ENCODE results near the gene SRSF4. TPM values are rescaled to one million over a fixed set of nuclear protein-coding genes. Genes with fewer than 3 reads are reported as not detected.
A peak's percentile ranks its signal among the peaks of the same experiment; 100 is the strongest.

The SRSF4 gene
- total and polyA plus RNA-seq, 3 donors from 2014 or later, result 63.2 to 81.7 (median 77.1) TPM

GRCh38 chr1:29221296-29221695 lies 39.6 kb upstream of the SRSF4 start:
- intact Hi-C loops (cut with DNase I; ENCODE audit: low total_unique reads), result no loop called here
- 95 to 98% methylated on average over 3 of the region's 3 CpGs for WGBS, 2 donors
- H3K27me3 ChIP-seq, result no peaks in the 10 kb centered on the region
- H3K27ac ChIP-seq, result no peak overlapping the region
- H3K9me3 ChIP-seq, result no peaks in the 10 kb centered on the region
- no peaks in the 10 kb centered on the region for H3K4me1 ChIP-seq
- no peak overlapping the region for H3K4me3 ChIP-seq
- no peak for DNase-seq
- no peaks in the 10 kb centered on the region for H3K36me3 ChIP-seq (ENCODE audit: low read depth, missing control alignments)
- TF ChIP-seq CTCF (IDR thresholded peaks at IDR 0.05), result no peak
- no peak for TF ChIP-seq POLR2A (IDR thresholded peaks at IDR 0.05)

GRCh38 chr1:29218223-29218622 lies 36.5 kb upstream of the SRSF4 start:
- WGBS, 2 donors, result 72 to 98% methylated on average over 2 of the region's 2 CpGs

GRCh38 chr1:29217633-29218032 lies 35.9 kb upstream of the SRSF4 start:
- intact Hi-C loops (cut with DNase I; ENCODE audit: low total_unique reads), result no loop called here
- Histone ChIP-seq H3K27me3 (no peaks in the 10 kb centered on the region), H3K9me3 (no peaks in the 10 kb centered on the region), H3K4me1 (no peaks in the 10 kb centered on the region), H3K36me3 (ENCODE audit: low read depth, missing control alignments) (no peaks in the 10 kb centered on the region), H3K27ac (no peak overlapping the region), H3K4me3 (no peak overlapping the region)
- TF ChIP-seq POLR2A (IDR thresholded peaks at IDR 0.05) (no peak), CTCF (IDR thresholded peaks at IDR 0.05) (no peak)
- 94% methylated on average over 2 of the region's 2 CpGs for WGBS, 2 donors
- no peak for DNase-seq

More at GRCh38 chr1:29218223-29218622, 36.5 kb upstream of the SRSF4 start:
- Histone ChIP-seq H3K9me3 (no peaks in the 10 kb centered on the region), H3K27me3 (no peaks in the 10 kb centered on the region), H3K27ac (no peak overlapping the region), H3K4me3 (no peak overlapping the region), H3K4me1 (no peaks in the 10 kb centered on the region), H3K36me3 (ENCODE audit: low read depth, missing control alignments) (no peaks in the 10 kb centered on the region)
- intact Hi-C loops (cut with DNase I; ENCODE audit: low total_unique reads), result no loop called here
- no peak for TF ChIP-seq POLR2A (IDR thresholded peaks at IDR 0.05)
- DNase-seq, result no peak

GRCh38 chr1:29213055-29213454 lies 31.4 kb upstream of the SRSF4 start:
- no peak overlapping the region for H3K4me3 ChIP-seq
- no peaks in the 10 kb centered on the region for H3K9me3 ChIP-seq
- intact Hi-C loops (cut with DNase I; ENCODE audit: low total_unique reads), result no loop called here
- 80 to 86% methylated on average over 5 of the region's 5 CpGs for whole genome bisulfite sequencing, 2 donors
- no peaks in the 10 kb centered on the region for H3K4me1 ChIP-seq
- no peak for TF ChIP-seq CTCF (IDR thresholded peaks at IDR 0.05)
- TF ChIP-seq POLR2A (IDR thresholded peaks at IDR 0.05), result no peak
- no peak for DNase-seq
- H3K27me3 ChIP-seq, result no peaks in the 10 kb centered on the region
- H3K36me3 ChIP-seq (ENCODE audit: low read depth, missing control alignments), result no peaks in the 10 kb centered on the region
- no peak overlapping the region for H3K27ac ChIP-seq

GRCh38 chr1:29211086-29212030 lies 29.7 kb upstream of the SRSF4 start:
- TF ChIP-seq POLR2A (IDR thresholded peaks at IDR 0.05), result no peak
- TF ChIP-seq CTCF (IDR thresholded peaks at IDR 0.05), result no peak
- 85 to 87% methylated on average over 12 of the region's 12 CpGs for WGBS, 2 donors
- H3K9me3 ChIP-seq, result no peaks in the 10 kb centered on the region
- peak; percentile 32 for DNase-seq
- no peaks in the 10 kb centered on the region for H3K27me3 ChIP-seq
- H3K36me3 ChIP-seq (ENCODE audit: low read depth, missing control alignments), result no peaks in the 10 kb centered on the region
- no peak overlapping the region for H3K4me3 ChIP-seq
- intact Hi-C loops (cut with DNase I; ENCODE audit: low total_unique reads), result no loop called here
- no peak overlapping the region for H3K27ac ChIP-seq
- H3K4me1 ChIP-seq, result no peaks in the 10 kb centered on the region

Measured in testis (tissue), 3 donors.